ENCODE data around the gene ATRNL1. TPM values are rescaled to one million over a fixed set of nuclear protein-coding genes. Genes with fewer than 3 reads are reported as not detected.

Gene ATRNL1
- total and polyA plus RNA-seq, 2 donors from 2014 or later: 2.4 to 7.1 TPM

DNA sequence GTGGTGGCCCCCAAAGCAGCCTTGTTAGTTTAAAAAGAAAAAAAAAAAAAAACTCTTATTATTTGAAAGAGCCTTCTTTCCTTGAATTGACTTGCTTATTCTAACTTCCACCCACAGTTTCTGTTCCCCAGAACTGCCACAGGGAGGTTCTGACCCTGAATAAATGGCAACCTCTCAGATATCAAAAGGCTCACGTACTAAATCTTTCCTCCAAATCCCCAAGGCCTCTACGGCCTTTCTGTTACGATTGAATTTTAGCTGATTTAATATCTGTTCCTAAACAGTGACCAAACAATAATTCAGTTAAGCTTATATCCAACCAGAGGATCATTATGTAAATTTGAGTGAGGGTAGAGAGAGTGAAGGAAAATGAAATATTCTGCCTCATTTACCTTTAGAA, 697.1 kb downstream of the ATRNL1 start:
- H3K9me3 ChIP-seq (ENCODE audit: control insufficient read depth in 2 of 3, insufficient read depth in 1 of 3, low read length in 3 of 3): no peaks in the 10 kb centered on the region
- intact Hi-C loops (cut with DNase I): no loop called here

DNA sequence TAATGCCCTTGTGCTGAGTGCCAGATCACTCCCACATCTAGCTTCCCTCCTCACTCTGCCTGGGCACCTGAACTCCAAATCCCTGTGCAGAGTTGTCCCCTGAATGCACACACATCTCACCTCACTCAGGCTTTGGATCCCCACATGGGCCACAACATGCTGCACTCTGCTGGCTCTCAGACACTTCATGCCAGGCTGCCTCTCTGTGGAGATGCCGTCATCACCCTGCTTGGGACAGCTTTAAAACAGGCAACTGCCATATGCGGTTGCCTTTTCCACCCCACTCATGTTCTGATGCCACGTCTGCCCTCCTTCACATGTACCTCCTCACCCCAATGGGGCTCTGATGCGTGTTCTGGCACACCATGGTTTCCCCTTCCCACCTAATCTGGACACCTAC, 702.8 kb downstream of the ATRNL1 start:
- H3K4me1 ChIP-seq (ENCODE audit: control insufficient read depth in 2 of 3, insufficient read depth in 2 of 3, low read depth in 1 of 3, low read length in 3 of 3): no peaks in the 10 kb centered on the region
- no peak overlapping the region for H3K9ac ChIP-seq (ENCODE audit: low read length in 3 of 3)
- H3K27me3 ChIP-seq (ENCODE audit: control insufficient read depth, insufficient read depth, low read length): no peaks in the 10 kb centered on the region
- H3K9me3 ChIP-seq (ENCODE audit: control insufficient read depth in 2 of 3, insufficient read depth in 1 of 3, low read length in 3 of 3): no peaks in the 10 kb centered on the region
- FAIRE-seq (no peak), DNase-seq (no peak)
- no peaks in the 10 kb centered on the region for H3K36me3 ChIP-seq (ENCODE audit: control insufficient read depth in 2 of 3, insufficient read depth in 3 of 3, low read length in 3 of 3)
- H3K4me3 ChIP-seq (ENCODE audit: low read length in 3 of 3): no peak overlapping the region
- TF ChIP-seq, protein P1, sequence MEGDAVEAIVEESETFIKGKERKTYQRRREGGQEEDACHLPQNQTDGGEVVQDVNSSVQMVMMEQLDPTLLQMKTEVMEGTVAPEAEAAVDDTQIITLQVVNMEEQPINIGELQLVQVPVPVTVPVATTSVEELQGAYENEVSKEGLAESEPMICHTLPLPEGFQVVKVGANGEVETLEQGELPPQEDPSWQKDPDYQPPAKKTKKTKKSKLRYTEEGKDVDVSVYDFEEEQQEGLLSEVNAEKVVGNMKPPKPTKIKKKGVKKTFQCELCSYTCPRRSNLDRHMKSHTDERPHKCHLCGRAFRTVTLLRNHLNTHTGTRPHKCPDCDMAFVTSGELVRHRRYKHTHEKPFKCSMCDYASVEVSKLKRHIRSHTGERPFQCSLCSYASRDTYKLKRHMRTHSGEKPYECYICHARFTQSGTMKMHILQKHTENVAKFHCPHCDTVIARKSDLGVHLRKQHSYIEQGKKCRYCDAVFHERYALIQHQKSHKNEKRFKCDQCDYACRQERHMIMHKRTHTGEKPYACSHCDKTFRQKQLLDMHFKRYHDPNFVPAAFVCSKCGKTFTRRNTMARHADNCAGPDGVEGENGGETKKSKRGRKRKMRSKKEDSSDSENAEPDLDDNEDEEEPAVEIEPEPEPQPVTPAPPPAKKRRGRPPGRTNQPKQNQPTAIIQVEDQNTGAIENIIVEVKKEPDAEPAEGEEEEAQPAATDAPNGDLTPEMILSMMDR (IDR thresholded peaks at IDR 0.05; ENCODE audit: borderline replicate concordance, extremely low read depth, insufficient read depth): no peak
- intact Hi-C loops (cut with DNase I): no loop called here
- H3K27ac ChIP-seq (ENCODE audit: low read depth in 2 of 2, low read length in 2 of 2): no peak overlapping the region

More for the DNA sequence above, 697.1 kb downstream of the ATRNL1 start:
- TF ChIP-seq, protein P1 (IDR thresholded peaks at IDR 0.05; ENCODE audit: borderline replicate concordance, extremely low read depth, insufficient read depth): no peak
- no peak overlapping the region for H3K27ac ChIP-seq (ENCODE audit: low read depth in 2 of 2, low read length in 2 of 2)
- no peak overlapping the region for H3K9ac ChIP-seq (ENCODE audit: low read length in 3 of 3)
- H3K27me3 ChIP-seq (ENCODE audit: control insufficient read depth, insufficient read depth, low read length): no peaks in the 10 kb centered on the region
- H3K36me3 ChIP-seq (ENCODE audit: control insufficient read depth in 2 of 3, insufficient read depth in 3 of 3, low read length in 3 of 3): no peaks in the 10 kb centered on the region
- H3K4me1 ChIP-seq (ENCODE audit: control insufficient read depth in 2 of 3, insufficient read depth in 2 of 3, low read depth in 1 of 3, low read length in 3 of 3): no peaks in the 10 kb centered on the region
- FAIRE-seq: no peak
- no peak overlapping the region for H3K4me3 ChIP-seq (ENCODE audit: low read length in 3 of 3)
- peak in 1 of 5 donors; percentile 35 for DNase-seq

GRCh38 chr10:115801457-115801856, 708.3 kb downstream of the ATRNL1 start:
- Histone ChIP-seq H3K4me3 (ENCODE audit: low read length in 3 of 3) (no peak overlapping the region), H3K4me1 (ENCODE audit: control insufficient read depth in 2 of 3, insufficient read depth in 2 of 3, low read depth in 1 of 3, low read length in 3 of 3) (no peaks in the 10 kb centered on the region), H3K27ac (ENCODE audit: low read depth in 2 of 2, low read length in 2 of 2) (no peak overlapping the region), H3K9ac (ENCODE audit: low read length in 3 of 3) (no peak overlapping the region), H3K9me3 (ENCODE audit: control insufficient read depth in 2 of 3, insufficient read depth in 1 of 3, low read length in 3 of 3) (no peaks in the 10 kb centered on the region), H3K27me3 (ENCODE audit: control insufficient read depth, insufficient read depth, low read length) (no peaks in the 10 kb centered on the region), H3K36me3 (ENCODE audit: control insufficient read depth in 2 of 3, insufficient read depth in 3 of 3, low read length in 3 of 3) (no peaks in the 10 kb centered on the region)
- FAIRE-seq (no peak), DNase-seq (no peak)
- intact Hi-C loops (cut with DNase I): no loop called here
- TF ChIP-seq, protein P1 (IDR thresholded peaks at IDR 0.05; ENCODE audit: borderline replicate concordance, extremely low read depth, insufficient read depth): no peak

DNA sequence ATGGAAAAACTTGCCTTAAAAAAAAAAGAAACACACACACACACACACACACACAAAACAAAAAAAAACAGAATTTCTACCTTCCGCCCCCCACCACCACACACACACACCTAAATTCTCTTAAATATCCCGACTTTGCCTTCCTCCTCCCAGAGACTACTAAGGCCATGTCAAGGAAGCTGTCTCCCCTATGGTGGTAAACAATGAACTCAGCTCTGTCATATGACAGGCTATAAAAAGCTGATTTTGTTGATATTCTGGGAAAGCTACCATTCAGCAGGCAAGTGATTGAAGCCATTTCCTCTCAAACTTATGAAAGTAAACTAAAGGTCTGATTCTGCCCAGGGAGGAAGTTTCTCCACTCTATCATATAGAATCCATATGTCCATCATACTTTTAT, 708.8 kb downstream of the ATRNL1 start:
- DNase-seq: peak in 1 of 5 donors; percentile 19
- intact Hi-C loops (cut with DNase I): no loop called here

More for the DNA sequence above, 708.8 kb downstream of the ATRNL1 start:
- Histone ChIP-seq H3K36me3 (ENCODE audit: control insufficient read depth in 2 of 3, insufficient read depth in 3 of 3, low read length in 3 of 3) (no peaks in the 10 kb centered on the region), H3K27me3 (ENCODE audit: control insufficient read depth, insufficient read depth, low read length) (no peaks in the 10 kb centered on the region), H3K4me3 (ENCODE audit: low read length in 3 of 3) (no peak overlapping the region), H3K27ac (ENCODE audit: low read depth in 2 of 2, low read length in 2 of 2) (no peak overlapping the region), H3K4me1 (ENCODE audit: control insufficient read depth in 2 of 3, insufficient read depth in 2 of 3, low read depth in 1 of 3, low read length in 3 of 3) (no peaks in the 10 kb centered on the region), H3K9ac (ENCODE audit: low read length in 3 of 3) (no peak overlapping the region), H3K9me3 (ENCODE audit: control insufficient read depth in 2 of 3, insufficient read depth in 1 of 3, low read length in 3 of 3) (no peaks in the 10 kb centered on the region)
- TF ChIP-seq, protein P1 (IDR thresholded peaks at IDR 0.05; ENCODE audit: borderline replicate concordance, extremely low read depth, insufficient read depth): no peak
- FAIRE-seq: no peak

All from kidney (tissue), 14 donors.